B cell (primary cell): ENCODE results near the gene SCGB1C2. TPM values are rescaled to one million over a fixed set of nuclear protein-coding genes. Genes with fewer than 3 reads are reported as not detected.

Experiments used
- ATAC-seq: fragments of 200-7000 bp; cut with Tn5 transposase; one replicate; pipeline ENCODE4 v1.10.0; 2021; ENCODE audit warnings: low read depth, mild to moderate bottlenecking, moderate number of reproducible peaks, moderate library complexity
- CTCF ChIA-PET: fragments of 350-600 bp; sonication (Branson Sonifier 250); formaldehyde crosslinking; loops from one replicate; lab custom pipeline; 2021; ENCODE audit warnings: antibody characterized with exemption, inconsistent platforms; lab: Charles Lee
- POLR2A ChIA-PET: fragments of 350-600 bp; sonication (Branson Sonifier 250); formaldehyde crosslinking; loops from one replicate; lab custom pipeline; 2021; ENCODE audit warnings: antibody characterized with exemption; lab: Charles Lee
- DNase-seq: peaks from one replicate; pipeline ENCODE4 v3.0.0; 2013
- H2AFZ ChIP-seq: 2 replicates; pipeline ENCODE4 v1.6.1; 2012; ENCODE audit warnings: mild to moderate bottlenecking, low read depth, low read length; ENCODE audit not compliant: insufficient read depth, poor library complexity, severe bottlenecking
- H3K27ac ChIP-seq, 2 donors: 1 replicate in 1 of 2; 2 replicates in 1 of 2; pipeline ENCODE4 v1.5.1; 2012 to 2013; ENCODE audit warnings: low read length in 2 of 2, mild to moderate bottlenecking in 2 of 2, moderate library complexity in 1 of 2
- H3K27me3 ChIP-seq, 4 experiments: fragments of 200-600 bp in 1 of 4; sonication (generic) in 1 of 4; replicated peaks in 1 of 4; 1 replicate in 2 of 4; 2 replicates in 2 of 4; pipeline versions ENCODE4 v1.6.1 to v1.7.0; 2013 to 2016; ENCODE audit warnings: low read length in 3 of 4, mild to moderate bottlenecking in 2 of 4, mixed read lengths in 1 of 4, moderate library complexity in 1 of 4; ENCODE audit not compliant: insufficient read depth in 4 of 4, control insufficient read depth in 3 of 4; ENCODE audit errors: control extremely low read depth in 1 of 4
- H3K36me3 ChIP-seq, 2 experiments: replicated peaks in 1 of 2; 1 replicate in 1 of 2; 2 replicates in 1 of 2; pipeline versions ENCODE4 v1.6.1 to v1.7.1; 2013; ENCODE audit warnings: low read length in 1 of 2; ENCODE audit not compliant: insufficient read depth in 2 of 2, control insufficient read depth in 1 of 2; ENCODE audit errors: control extremely low read depth in 1 of 2, extremely low read depth in 1 of 2
- H3K4me1 ChIP-seq, 2 donors: fragments of 200-600 bp in 1 of 2; sonication (generic) in 1 of 2; 1 replicate in 1 of 2; 2 replicates in 1 of 2; pipeline versions ENCODE4 v1.5.1 to v1.6.1; 2013 to 2017; ENCODE audit warnings: low read length in 2 of 2; ENCODE audit not compliant: control insufficient read depth in 2 of 2, insufficient read depth in 2 of 2
- H3K4me2 ChIP-seq: replicated peaks from 2 replicates; pipeline ENCODE3; 2012; ENCODE audit warnings: mild to moderate bottlenecking, low read depth, low read length; ENCODE audit not compliant: poor library complexity, severe bottlenecking
- H3K4me3 ChIP-seq, 5 experiments: fragments of 200-600 bp in 1 of 5; sonication (generic) in 1 of 5; 1 replicate in 3 of 5; 2 replicates in 2 of 5; pipeline versions ENCODE4 v1.5.1 to v1.7.0; 2011 to 2016; ENCODE audit warnings: low read length in 4 of 5, mild to moderate bottlenecking in 4 of 5, low read depth in 2 of 5, control low read depth in 1 of 5, moderate library complexity in 1 of 5; ENCODE audit not compliant: insufficient read depth in 1 of 5; ENCODE audit errors: control extremely low read depth in 1 of 5, extremely low read depth in 1 of 5
- H3K79me2 ChIP-seq: fragments of 200-600 bp; sonication (generic); one replicate; pipeline ENCODE4 v1.6.0; 2016; ENCODE audit warnings: low read length; ENCODE audit not compliant: control insufficient read depth, insufficient read depth
- H3K9ac ChIP-seq: fragments of 200-600 bp; sonication (generic); 2 replicates; pipeline ENCODE4 v1.6.1; 2017; ENCODE audit warnings: mild to moderate bottlenecking, low read length, moderate library complexity
- H3K9me3 ChIP-seq, 3 donors: one replicate each; pipeline versions ENCODE4 v1.6.1 to v1.7.1; 2013; ENCODE audit warnings: low read length in 2 of 3; ENCODE audit not compliant: control insufficient read depth in 2 of 3, insufficient read depth in 1 of 3; ENCODE audit errors: control extremely low read depth in 1 of 3
- H4K20me1 ChIP-seq: 2 replicates; pipeline ENCODE4 v1.6.0; 2012; ENCODE audit warnings: mild to moderate bottlenecking, low read length; ENCODE audit not compliant: insufficient read depth, control insufficient read depth, poor library complexity, severe bottlenecking
- H3K27ac Mint-ChIP-seq: one replicate; pipeline ENCODE4 v1.8.0; 2021; ENCODE audit warnings: mixed read lengths
- H3K27me3 Mint-ChIP-seq: one replicate; pipeline ENCODE4 v1.8.0; 2021; ENCODE audit warnings: mixed read lengths
- H3K4me1 Mint-ChIP-seq: one replicate; pipeline ENCODE4 v1.8.0; 2021; ENCODE audit warnings: mixed read lengths
- H3K4me3 Mint-ChIP-seq: one replicate; pipeline ENCODE4 v1.8.0; 2021; ENCODE audit warnings: mixed read lengths
- H3K9me3 Mint-ChIP-seq: one replicate; pipeline ENCODE4 v1.8.0; 2022; ENCODE audit warnings: mixed read lengths; ENCODE audit not compliant: insufficient read depth
- CTCF ChIP-seq: fragments of 200-600 bp; IDR thresholded peaks from one replicate; pipeline ENCODE4 v1.8.0; 2022; ENCODE audit warnings: antibody characterized with exemption, mild to moderate bottlenecking
- EZH2 ChIP-seq: IDR thresholded peaks from 2 replicates; pipeline ENCODE4 v1.6.1; 2012; ENCODE audit warnings: borderline replicate concordance, low read depth, mild to moderate bottlenecking, moderate library complexity, low read length; ENCODE audit not compliant: insufficient read depth, poor library complexity, severe bottlenecking
- WGBS: methylation state at CpG from one replicate; pipeline ENCODE4 v1.1.5; 2013; ENCODE audit warnings: missing lambda C conversion rate; ENCODE audit not compliant: insufficient coverage; 5-methylcytosine and 5-hydroxymethylcytosine counted together
- intact Hi-C: fragments of 100-400 bp; cut with micrococcal nuclease; formaldehyde crosslinking; loops from one replicate; pipeline ENCODE4 v1.10.0; 2022
- polyA plus RNA-seq: library from polyadenylated mRNA; depleted of rRNA; stranded (reverse); fragments of >200 nt; gene quantifications from 2 replicates; pipeline ENCODE4 v1.2.3, GENCODE V29; 2012
- total RNA-seq, 2 donors: library from RNA; stranded (reverse); fragments of 120-200 nt in 1 of 2; gene quantifications; 1 replicate in 1 of 2; 2 replicates in 1 of 2; pipeline versions ENCODE4 v1.2.3 to v1.2.4, GENCODE V29; 2013 to 2022

The SCGB1C2 gene
- total and polyA plus RNA-seq, 2 donors (not counting 1 experiment from before 2014, with no cell fraction given), result not detected

- DNase-seq (no peak), ATAC-seq (no peak)
- no peaks in the 10 kb centered on the region for H3K4me1 Mint-ChIP-seq
- H3K27me3 Mint-ChIP-seq, result peaks cover 14% of the 10 kb centered on the region
- TF ChIP-seq EZH2, result no peak
- no peak for TF ChIP-seq CTCF
- Histone ChIP-seq H3K4me2 (no peak overlapping the region), H3K9me3 (no peaks in the 10 kb centered on the region), H3K27ac (no peak overlapping the region), H2AFZ (no peak overlapping the region), H3K9ac (no peak overlapping the region), H3K4me1 (no peaks in the 10 kb centered on the region), H3K36me3 (no peaks in the 10 kb centered on the region), H3K27me3 (no peaks in the 10 kb centered on the region), H4K20me1 (no peaks in the 10 kb centered on the region), H3K79me2 (no peaks in the 10 kb centered on the region), H3K4me3 (no peak overlapping the region)
- CTCF ChIA-PET, result no interaction called here
- 80% methylated on average over 11 of the region's 11 CpGs for WGBS
- POLR2A ChIA-PET, result no interaction called here
- intact Hi-C loops, result no loop called here
- H3K9me3 Mint-ChIP-seq, result no peaks in the 10 kb centered on the region
- H3K4me3 Mint-ChIP-seq, result no peak overlapping the region
- H3K27ac Mint-ChIP-seq, result no peak overlapping the region
These were observed 35.0 kb downstream of the SCGB1C2 start for GRCh38 chr17:172401-172800.

- DNase-seq, result no peak
- Mint-ChIP-seq H3K4me3 (no peak overlapping the region), H3K4me1 (no peaks in the 10 kb centered on the region), H3K27me3 (peaks cover 17% of the 10 kb centered on the region), H3K27ac (no peak overlapping the region), H3K9me3 (no peaks in the 10 kb centered on the region)
- no peak for ATAC-seq
- H3K27ac ChIP-seq, result no peak overlapping the region
- peaks cover 0 to 6% (median 0%) of the 10 kb centered on the region in 4 experiments for H3K27me3 ChIP-seq
- TF ChIP-seq CTCF, result no peak
- no peak for TF ChIP-seq EZH2
- ChIA-PET POLR2A (no interaction called here), CTCF (no interaction called here)
- no peaks in the 10 kb centered on the region for H4K20me1 ChIP-seq
- no peak overlapping the region for H3K9ac ChIP-seq
- H3K4me3 ChIP-seq, result no peak overlapping the region
- no peaks in the 10 kb centered on the region for H3K36me3 ChIP-seq
- no peaks in the 10 kb centered on the region for H3K4me1 ChIP-seq
- H2AFZ ChIP-seq, result no peak overlapping the region
- 74% methylated on average over 9 of the region's 10 CpGs for WGBS
- intact Hi-C loops, result no loop called here
- H3K4me2 ChIP-seq, result no peak overlapping the region
- no peaks in the 10 kb centered on the region for H3K9me3 ChIP-seq
- H3K79me2 ChIP-seq, result no peaks in the 10 kb centered on the region
These were observed 36.0 kb downstream of the SCGB1C2 start for GRCh38 chr17:173166-173911.
